Left renal pelvis (tissue), 4 donors: ENCODE data around the gene PHF12. TPM values are rescaled to one million over a fixed set of nuclear protein-coding genes. Genes with fewer than 3 reads are reported as not detected.

ENCODE experiments used
- DNase-seq, 4 donors: peaks; one replicate each; pipeline ENCODE4 v3.0.0-alpha.2; 2013; ENCODE audit warnings: low read depth in 4 of 4, low spot score in 3 of 4
- polyA plus RNA-seq, 4 donors: library from polyadenylated mRNA; unstranded; fragments of 120-200 nt; gene quantifications; one replicate each; pipeline ENCODE4 v1.2.1, GENCODE V29; 2013; ENCODE audit not compliant: insufficient read length in 4 of 4

The PHF12 gene
- polyA plus RNA-seq, 4 donors, result 38.9 to 52.6 (median 43.7) TPM

GRCh38 chr17:28956861-28957260 is 5.5 kb upstream of the PHF12 start:
- DNase-seq, result no peak

GRCh38 chr17:28956112-28956511 is 4.8 kb upstream of the PHF12 start:
- DNase-seq, result no peak

- no peak for DNase-seq
Measured at GRCh38 chr17:28955408-28955807, 4.1 kb upstream of the PHF12 start.

- DNase-seq, result no peak
Measured at GRCh38 chr17:28954886-28955285, 3.6 kb upstream of the PHF12 start.

GRCh38 chr17:28953444-28954118 is 2.3 kb upstream of the PHF12 start:
- DNase-seq, result no peak

GRCh38 chr17:28951991-28952975 is 965 bp upstream of the PHF12 start:
- peak; percentile 97 to 99 (median 98) for DNase-seq

- no peak for DNase-seq
Measured at GRCh38 chr17:28950752-28951427, 428 bp downstream of the PHF12 start.

- DNase-seq, result peak in 1 of 4 donors; percentile 52
Measured at GRCh38 chr17:28950017-28950751, 1.1 kb downstream of the PHF12 start.

GRCh38 chr17:28949185-28950016 is 1.9 kb downstream of the PHF12 start:
- peak in 2 of 4 donors; percentile 54 to 56 for DNase-seq

- DNase-seq, result no peak
Measured at GRCh38 chr17:28948873-28949184, 2.5 kb downstream of the PHF12 start.

- DNase-seq, result no peak
Measured at GRCh38 chr17:28948342-28948741, 3.0 kb downstream of the PHF12 start.

GRCh38 chr17:28947639-28948038 is 3.7 kb downstream of the PHF12 start:
- no peak for DNase-seq

- no peak for DNase-seq
Measured at GRCh38 chr17:28946239-28946638, 5.1 kb downstream of the PHF12 start.

- DNase-seq, result no peak
Measured at GRCh38 chr17:28944862-28945741, 6.2 kb downstream of the PHF12 start.

- DNase-seq, result no peak
Measured at GRCh38 chr17:28944343-28944742, 7.0 kb downstream of the PHF12 start.

GRCh38 chr17:28942925-28943324 is 8.4 kb downstream of the PHF12 start:
- DNase-seq, result no peak

- DNase-seq, result no peak
Measured at GRCh38 chr17:28941251-28941650, 10.1 kb downstream of the PHF12 start.

- DNase-seq, result no peak
Measured at GRCh38 chr17:28940675-28941074, 10.6 kb downstream of the PHF12 start.

GRCh38 chr17:28940142-28940541 is 11.2 kb downstream of the PHF12 start:
- DNase-seq, result no peak
